Adrenal gland (tissue), 12 donors: ENCODE measurements around the gene BCDIN3D. TPM values are rescaled to one million over a fixed set of nuclear protein-coding genes. Genes with fewer than 3 reads are reported as not detected.

ENCODE experiments used
- DNase-seq, 7 donors: peaks; one replicate each; pipeline ENCODE4 v3.0.0-alpha.2; 2019 to 2020
- H3K27ac ChIP-seq, 5 donors: fragments of 200-600 bp; sonication (generic) in 4 of 5; 1 replicate in 3 of 5; 2 replicates in 2 of 5; pipeline versions ENCODE4 v1.5.1 to v1.8.0; 2016 to 2020; ENCODE audit warnings: mild to moderate bottlenecking in 1 of 5
- H3K27me3 ChIP-seq: fragments of 200-600 bp; 2 replicates; pipeline ENCODE4 v1.8.0; 2021
- H3K36me3 ChIP-seq, 2 donors: fragments of 200-600 bp; replicated peaks in 1 of 2; 1 replicate in 1 of 2; 2 replicates in 1 of 2; pipeline versions ENCODE4 v1.5.1 to v1.8.0; 2018 to 2022
- H3K4me1 ChIP-seq, 2 donors: fragments of 200-600 bp; replicated peaks in 1 of 2; 1 replicate in 1 of 2; 2 replicates in 1 of 2; pipeline versions ENCODE4 v1.5.1 to v1.8.0; 2018 to 2021
- H3K4me3 ChIP-seq, 4 donors: fragments of 200-600 bp; sonication (generic) in 3 of 4; one replicate each; pipeline ENCODE4 v1.5.1; 2016 to 2018
- H3K9me3 ChIP-seq, 3 donors: fragments of 200-600 bp; sonication (generic) in 1 of 3; replicated peaks in 1 of 3; 1 replicate in 2 of 3; 2 replicates in 1 of 3; pipeline versions ENCODE4 v1.5.1 to v1.8.0; 2016 to 2021
- POLR2A ChIP-seq, 2 donors: fragments of 450-650 bp; IDR thresholded peaks; one replicate each; pipeline ENCODE4 v1.6.1; 2017; ENCODE audit warnings: antibody characterized with exemption in 2 of 2, mild to moderate bottlenecking in 2 of 2, moderate library complexity in 1 of 2
- WGBS, 4 donors: extraction: QIAGEN DNeasy Blood & Tissue Kit in 2 of 4; methylation state at CpG; one replicate each; pipeline versions ENCODE4 v1.1.5 to v1.1.7; 2013 to 2017; 5-methylcytosine and 5-hydroxymethylcytosine counted together
- intact Hi-C, 2 donors: fragments of 100-400 bp; cut with DNase I; formaldehyde crosslinking; loops; one replicate each; pipeline versions ENCODE4 v1.14.1 to v1.15.0; 2022 to 2023
- polyA plus RNA-seq, 3 donors: library from polyadenylated mRNA; stranded (reverse); fragments of 200-250 nt in 2 of 3; fragments of 350-450 nt in 1 of 3; fragmentation: Illumina TruSeq in 1 of 3; extraction: RNeasy Lipid Tissue Mini Kit (QIAGEN cat#74804) in 1 of 3; gene quantifications; one replicate each; pipeline ENCODE4 v1.2.3, GENCODE V29; 2013 to 2014
- total RNA-seq, 9 donors: library from RNA; depleted of rRNA in 4 of 9; stranded (reverse); fragments of >200 nt in 4 of 9; fragments of 120-200 nt in 1 of 9; fragmentation: NEBNext Ultra II Directional in 1 of 9; extraction: Animal tissue kit (Norgen Biotek cat#: 25700) in 1 of 9; gene quantifications; one replicate each; pipeline versions ENCODE4 v1.1.0 to v1.2.4, GENCODE V29; 2013 to 2023
- TF ChIP-seq, protein P1 (sequence below), 6 experiments: fragments of 450-650 bp in 4 of 6; fragments of 200-600 bp in 2 of 6; sonication (generic) in 1 of 6; IDR thresholded peaks; 1 replicate in 5 of 6; 2 replicates in 1 of 6; pipeline versions ENCODE4 v1.5.1 to v1.8.0; 2016 to 2021; ENCODE audit warnings: antibody characterized with exemption in 6 of 6, mild to moderate bottlenecking in 2 of 6, moderate library complexity in 1 of 6
- donor health status: healthy with polysubstance abuse.
- donor health status: Bipolar disorder and iron deficiency.
- donor health status: DM: yes; HTN: yes; CAD: no.
- donor health status: DM: no; HTN: no; CAD: no.
- donor health status: DM: no; HTN: no; CAD: no.
- donor health status: DM: yes; HTN: yes; CAD: no.

The BCDIN3D gene
- total and polyA plus RNA-seq, 12 donors: 1.9 to 8.9 (median 4.8) TPM

DNA sequence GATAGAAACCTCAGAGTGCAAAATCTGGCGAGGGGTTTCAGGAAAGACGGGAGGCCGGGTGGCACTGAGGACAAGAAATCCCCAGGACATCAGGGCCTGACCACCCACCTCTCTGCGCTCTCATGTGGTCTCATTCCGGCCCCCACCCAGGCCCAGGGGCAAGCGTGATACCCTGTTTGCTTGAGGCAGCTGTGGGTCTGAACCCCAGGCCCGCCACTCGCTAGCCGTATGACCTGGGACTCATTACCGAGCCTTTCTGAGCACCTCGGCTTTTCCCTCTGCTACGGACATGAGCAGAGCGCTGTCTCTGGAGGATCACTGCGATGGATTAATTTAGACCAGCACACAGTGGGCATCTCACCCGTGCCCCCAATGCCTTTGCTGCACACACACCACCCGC, 25.5 kb upstream of the BCDIN3D start:
- peak overlapping the region; percentile 13 to 90 (median 55) for H3K27ac ChIP-seq
- peak in 1 of 7 donors; percentile 62 for DNase-seq
- H3K4me1 ChIP-seq: peaks cover 0 to 31% of the 10 kb centered on the region in 2 donors
- TF ChIP-seq, protein P1, sequence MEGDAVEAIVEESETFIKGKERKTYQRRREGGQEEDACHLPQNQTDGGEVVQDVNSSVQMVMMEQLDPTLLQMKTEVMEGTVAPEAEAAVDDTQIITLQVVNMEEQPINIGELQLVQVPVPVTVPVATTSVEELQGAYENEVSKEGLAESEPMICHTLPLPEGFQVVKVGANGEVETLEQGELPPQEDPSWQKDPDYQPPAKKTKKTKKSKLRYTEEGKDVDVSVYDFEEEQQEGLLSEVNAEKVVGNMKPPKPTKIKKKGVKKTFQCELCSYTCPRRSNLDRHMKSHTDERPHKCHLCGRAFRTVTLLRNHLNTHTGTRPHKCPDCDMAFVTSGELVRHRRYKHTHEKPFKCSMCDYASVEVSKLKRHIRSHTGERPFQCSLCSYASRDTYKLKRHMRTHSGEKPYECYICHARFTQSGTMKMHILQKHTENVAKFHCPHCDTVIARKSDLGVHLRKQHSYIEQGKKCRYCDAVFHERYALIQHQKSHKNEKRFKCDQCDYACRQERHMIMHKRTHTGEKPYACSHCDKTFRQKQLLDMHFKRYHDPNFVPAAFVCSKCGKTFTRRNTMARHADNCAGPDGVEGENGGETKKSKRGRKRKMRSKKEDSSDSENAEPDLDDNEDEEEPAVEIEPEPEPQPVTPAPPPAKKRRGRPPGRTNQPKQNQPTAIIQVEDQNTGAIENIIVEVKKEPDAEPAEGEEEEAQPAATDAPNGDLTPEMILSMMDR (IDR thresholded peaks at IDR 0.05): no peak
- TF ChIP-seq POLR2A (IDR thresholded peaks at IDR 0.05): no peak
- no peaks in the 10 kb centered on the region for H3K27me3 ChIP-seq
- no peaks in the 10 kb centered on the region for H3K36me3 ChIP-seq
- no peak overlapping the region for H3K4me3 ChIP-seq
- 75 to 90% (median 80%) methylated on average over 16 of the region's 16 CpGs for WGBS, 4 donors
- intact Hi-C loops: loop anchor here (5.0 to 10.0 kb wide), 4 partner anchors 96 to 189 kb away; partner anchors contain the start of genes ASIC1 (in 2 of the 2) and AQP5 (in 1 of the 2)
- H3K9me3 ChIP-seq: no peaks in the 10 kb centered on the region

DNA sequence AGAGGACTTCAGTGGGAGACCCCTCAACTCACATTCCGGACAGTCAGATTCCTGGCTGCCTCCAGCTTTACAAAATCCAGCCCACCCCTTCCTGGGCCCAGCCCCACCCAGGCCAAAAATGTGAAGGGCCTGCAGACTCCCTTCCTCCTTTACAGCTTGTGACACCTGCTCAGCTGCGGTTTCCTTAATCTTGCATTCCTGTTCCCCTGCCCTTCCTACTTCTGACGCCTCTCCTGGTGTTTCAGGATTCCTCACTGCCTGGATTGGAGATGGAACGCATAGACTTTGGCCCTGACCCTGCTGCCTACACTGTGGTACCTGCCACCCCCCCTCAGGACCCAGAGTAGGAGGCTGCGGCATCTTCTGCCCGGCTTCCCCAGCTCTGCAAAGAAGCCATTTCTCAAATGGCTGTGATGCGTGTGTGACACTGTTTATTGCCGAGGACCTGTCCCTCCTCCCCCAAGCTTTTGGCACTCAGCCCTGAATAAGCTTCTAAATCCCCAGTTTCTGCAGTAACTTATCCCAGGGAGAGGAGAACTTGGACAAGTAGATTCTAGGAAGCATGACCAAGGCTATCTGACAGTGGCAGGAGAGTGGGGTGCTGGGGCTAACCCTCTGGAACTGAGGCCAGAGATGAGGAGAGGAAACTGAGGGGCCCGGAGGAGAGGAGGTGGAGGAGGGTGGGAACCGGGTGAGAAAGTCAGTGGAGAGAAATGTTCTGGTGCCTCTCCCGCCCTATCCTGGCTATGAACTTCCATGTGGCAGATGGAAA, 24.9 kb upstream of the BCDIN3D start:
- no peak for TF ChIP-seq POLR2A (IDR thresholded peaks at IDR 0.05)
- TF ChIP-seq, protein P1 (IDR thresholded peaks at IDR 0.05): no peak
- no peaks in the 10 kb centered on the region for H3K9me3 ChIP-seq
- no peaks in the 10 kb centered on the region for H3K36me3 ChIP-seq
- intact Hi-C loops: loop anchor here (5.0 to 10.0 kb wide), 4 partner anchors 97 to 190 kb away; partner anchors contain the start of genes ASIC1 (in 2 of the 2) and AQP5 (in 1 of the 2)
- H3K4me1 ChIP-seq: peaks cover 0 to 27% of the 10 kb centered on the region in 2 donors
- peak in 2 of 7 donors; percentile 25 to 61 for DNase-seq
- no peaks in the 10 kb centered on the region for H3K27me3 ChIP-seq
- no peak overlapping the region for H3K4me3 ChIP-seq
- H3K27ac ChIP-seq: peak overlapping the region in 4 of 5 donors; percentile 13 to 90 (median 55)
- 39 to 53% (median 49%) methylated on average over 10 to 11 of the region's 11 CpGs for WGBS, 4 donors

DNA sequence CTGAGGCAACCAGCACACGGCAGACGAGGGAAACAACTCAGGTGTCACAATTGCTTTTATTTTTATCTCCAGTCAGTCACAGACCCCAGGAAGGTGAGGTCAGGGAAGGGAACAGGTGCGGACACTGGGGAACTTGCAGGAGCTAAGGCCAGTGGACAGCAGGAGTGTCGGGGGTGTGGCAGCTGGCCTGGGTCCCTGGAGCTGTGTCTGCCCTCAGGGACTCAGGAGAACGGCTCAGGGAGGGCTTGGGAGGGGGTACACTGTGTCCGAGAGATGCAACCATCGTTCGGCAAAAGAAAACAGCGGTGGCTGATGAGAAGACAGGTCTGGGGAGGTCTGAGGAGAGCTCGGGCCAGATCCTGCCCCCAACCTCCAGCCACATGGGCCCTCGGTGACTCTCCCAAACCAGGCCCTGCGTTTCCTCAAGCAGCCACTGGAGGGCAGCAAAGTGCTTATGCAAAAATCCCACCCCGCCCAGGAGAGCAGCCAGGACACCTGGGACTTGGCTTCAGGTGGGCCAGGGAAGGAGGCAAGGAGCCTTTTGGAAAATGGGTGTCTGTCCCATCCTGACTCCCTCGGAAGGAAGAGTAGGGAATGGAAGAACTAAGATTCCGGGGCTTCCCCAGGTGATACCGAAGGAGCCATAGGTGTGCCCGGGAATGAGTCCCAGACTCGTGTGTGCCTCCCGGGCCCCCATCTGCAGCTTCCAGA, 24.1 kb upstream of the BCDIN3D start:
- intact Hi-C loops: loop anchor here (5.0 to 10.0 kb wide), 4 partner anchors 98 to 190 kb away; partner anchors contain the start of genes ASIC1 (in 2 of the 2) and AQP5 (in 1 of the 2)
- Histone ChIP-seq H3K9me3 (no peaks in the 10 kb centered on the region), H3K27ac (peak overlapping the region in 2 of 5 donors; percentile 8 to 36), H3K27me3 (no peaks in the 10 kb centered on the region), H3K36me3 (no peaks in the 10 kb centered on the region), H3K4me3 (no peak overlapping the region), H3K4me1 (peaks cover 0 to 21% of the 10 kb centered on the region in 2 donors)
- no peak for TF ChIP-seq POLR2A (IDR thresholded peaks at IDR 0.05)
- TF ChIP-seq, protein P1 (IDR thresholded peaks at IDR 0.05): peak; percentile 89 to 98 (median 96)
- WGBS, 4 donors: 28 to 38% (median 32%) methylated on average over 12 to 19 of the region's 19 CpGs
- DNase-seq: peak; percentile 58 to 93 (median 76)

DNA sequence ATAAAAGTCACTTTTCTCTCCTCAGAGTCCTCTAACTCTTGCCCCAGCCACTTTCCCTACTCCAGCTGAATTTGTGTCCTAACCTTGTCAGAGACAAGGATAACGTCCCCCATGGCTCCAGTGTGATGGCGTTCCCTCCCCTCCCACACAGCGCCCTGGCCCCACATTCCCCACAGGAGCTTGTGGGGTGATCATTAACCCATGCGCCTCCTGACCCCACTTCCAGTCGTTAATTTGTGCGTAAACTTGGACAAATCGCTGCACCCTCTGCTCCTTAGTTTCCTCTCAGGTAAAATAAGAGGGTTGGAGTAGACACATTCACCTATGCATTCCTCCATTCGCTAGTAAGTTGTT, 22.9 kb upstream of the BCDIN3D start:
- H3K27me3 ChIP-seq: no peaks in the 10 kb centered on the region
- no peak overlapping the region for H3K4me3 ChIP-seq
- no peak for TF ChIP-seq POLR2A (IDR thresholded peaks at IDR 0.05)
- TF ChIP-seq, protein P1 (IDR thresholded peaks at IDR 0.05): no peak
- H3K4me1 ChIP-seq: peaks cover 0 to 21% of the 10 kb centered on the region in 2 donors
- intact Hi-C loops: loop anchor here (5.0 to 10.0 kb wide), 4 partner anchors 99 to 192 kb away; partner anchors contain the start of genes ASIC1 (in 2 of the 2) and AQP5 (in 1 of the 2)
- DNase-seq: no peak
- no peaks in the 10 kb centered on the region for H3K9me3 ChIP-seq
- 70 to 78% (median 72%) methylated on average over 8 of the region's 8 CpGs for WGBS, 4 donors
- no peaks in the 10 kb centered on the region for H3K36me3 ChIP-seq
- H3K27ac ChIP-seq: no peak overlapping the region
